ENCODE measurements around the gene COL6A3. TPM values are rescaled to one million over a fixed set of nuclear protein-coding genes. Genes with fewer than 3 reads are reported as not detected.

COL6A3 gene
- total RNA-seq, 1 experiment from 2014 or later = 1.2 TPM

DNA sequence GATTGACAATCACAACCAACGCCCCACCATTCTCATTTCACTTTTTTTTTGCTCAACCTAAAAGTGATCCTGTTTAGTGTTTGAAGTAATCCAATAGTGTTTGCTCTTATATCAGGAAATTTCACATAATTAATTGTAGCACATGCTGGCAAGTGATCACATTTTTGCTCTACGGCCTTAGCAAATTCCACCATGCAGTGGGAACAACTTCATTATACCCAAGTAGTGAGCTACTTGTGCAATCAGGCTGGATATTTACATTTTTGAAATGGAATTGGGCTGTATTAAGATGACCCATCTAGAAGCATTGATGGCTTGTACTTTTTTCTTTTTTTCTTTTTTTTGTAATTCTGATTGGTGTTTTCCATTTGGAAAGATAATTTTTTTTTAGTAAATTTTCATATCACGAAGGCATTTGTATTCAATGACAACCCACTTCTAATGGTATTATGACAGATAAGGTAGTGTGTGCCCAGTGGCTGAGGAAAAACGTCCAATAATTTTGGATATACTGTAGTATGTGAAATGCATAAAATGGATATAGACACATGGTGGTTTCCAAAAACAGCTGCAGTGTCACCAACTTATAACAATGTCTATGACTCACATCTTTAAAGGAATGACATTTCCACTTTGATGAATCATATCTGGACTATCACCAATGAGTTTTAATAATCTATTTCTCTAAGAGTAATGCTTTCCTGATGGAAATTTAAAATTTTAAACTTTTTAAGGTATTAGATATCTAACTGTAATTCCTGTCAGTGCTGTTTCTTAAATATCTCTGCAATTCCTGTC lies 130.6 kb downstream of the COL6A3 start:
- H3K4me2 ChIP-seq (ENCODE audit: low read length) = peak overlapping the region; percentile 13; the same call in 1 of the 2 replicates
- no peak overlapping the region for H3K9ac ChIP-seq (ENCODE audit: low read length)
- TF ChIP-seq ATF3 (IDR thresholded peaks at IDR 0.05) = no peak
- no peak for TF ChIP-seq ELF1 (IDR thresholded peaks at IDR 0.05; ENCODE audit: borderline replicate concordance, low read depth)
- TF ChIP-seq JUND (IDR thresholded peaks at IDR 0.05) = peak; percentile 44; the same call in 1 of the 2 replicates
- TF ChIP-seq FOSL1 (IDR thresholded peaks at IDR 0.05; ENCODE audit: low read depth) = peak; percentile 61
- no peak for TF ChIP-seq ZNF274 (IDR thresholded peaks at IDR 0.05; ENCODE audit: low read depth, low read length)
- TF ChIP-seq SIN3A (IDR thresholded peaks at IDR 0.05; ENCODE audit: low read depth) = no peak
- ChIA-PET CTCF (no interaction called here), POLR2A (no interaction called here), RAD21 (ENCODE audit: low non-redundant PET in 1 of 2, low total read pairs in 2 of 2, uncharacterized antibody in 2 of 2, unreplicated experiment in 2 of 2) (no interaction called here)
- H3K27me3 ChIP-seq (ENCODE audit: insufficient read depth, low read length) = no peaks in the 10 kb centered on the region
- no peaks in the 10 kb centered on the region for H3K79me2 ChIP-seq (ENCODE audit: insufficient read depth, low read length)
- no peak overlapping the region for H3K27ac ChIP-seq (ENCODE audit: low read depth, low read length)
- intact Hi-C loops (cut with micrococcal nuclease) = no loop called here
- ATAC-seq (no peak), DNase-seq (ENCODE audit: low read depth, low spot score) (no peak)
- no TSS peak for BruUV-seq (replicated peaks)
- H3K4me1 ChIP-seq (ENCODE audit: control insufficient read depth in 1 of 2, insufficient read depth in 2 of 2, low read length in 2 of 2) = peaks cover 0 to 11% of the 10 kb centered on the region in 2 experiments; a peak in 2 of 4 replicates
- no peak overlapping the region for H3K4me3 ChIP-seq (replicated peaks in 1 of 2; ENCODE audit: low read depth in 1 of 2, low read length in 2 of 2)
- H2AFZ ChIP-seq (ENCODE audit: low read depth, low read length, poor library complexity, severe bottlenecking) = no peak overlapping the region
- no peaks in the 10 kb centered on the region for H4K20me1 ChIP-seq (ENCODE audit: insufficient read depth)
- H3K36me3 ChIP-seq (ENCODE audit: control insufficient read depth in 1 of 2, insufficient read depth in 2 of 2, low read length in 2 of 2) = no peaks in the 10 kb centered on the region
- H3K9me2 ChIP-seq (ENCODE audit: insufficient read depth) = no peaks in the 10 kb centered on the region
- no peaks in the 10 kb centered on the region for H3K9me3 ChIP-seq (ENCODE audit: control insufficient read depth in 1 of 2, insufficient read depth in 1 of 2, low read depth in 1 of 2, low read length in 2 of 2)

- DNase-seq (ENCODE audit: low read depth, low spot score) (no peak), ATAC-seq (no peak)
- ChIA-PET CTCF (no interaction called here), RAD21 (ENCODE audit: low non-redundant PET in 1 of 2, low total read pairs in 2 of 2, uncharacterized antibody in 2 of 2, unreplicated experiment in 2 of 2) (no interaction called here), POLR2A (no interaction called here)
- intact Hi-C loops (cut with micrococcal nuclease) = no loop called here
- Histone ChIP-seq H3K4me1 (ENCODE audit: control insufficient read depth in 1 of 2, insufficient read depth in 2 of 2, low read length in 2 of 2) (peaks cover 0 to 11% of the 10 kb centered on the region in 2 experiments; a peak in 2 of 4 replicates), H2AFZ (ENCODE audit: low read depth, low read length, poor library complexity, severe bottlenecking) (no peak overlapping the region), H3K36me3 (ENCODE audit: control insufficient read depth in 1 of 2, insufficient read depth in 2 of 2, low read length in 2 of 2) (no peaks in the 10 kb centered on the region), H3K27me3 (ENCODE audit: insufficient read depth, low read length) (no peaks in the 10 kb centered on the region), H3K9ac (ENCODE audit: low read length) (no peak overlapping the region), H4K20me1 (ENCODE audit: insufficient read depth) (no peaks in the 10 kb centered on the region), H3K9me3 (ENCODE audit: control insufficient read depth in 1 of 2, insufficient read depth in 1 of 2, low read depth in 1 of 2, low read length in 2 of 2) (no peaks in the 10 kb centered on the region), H3K27ac (ENCODE audit: low read depth, low read length) (no peak overlapping the region), H3K79me2 (ENCODE audit: insufficient read depth, low read length) (no peaks in the 10 kb centered on the region), H3K4me2 (ENCODE audit: low read length) (no peak overlapping the region), H3K4me3 (replicated peaks in 1 of 2; ENCODE audit: low read depth in 1 of 2, low read length in 2 of 2) (no peak overlapping the region), H3K9me2 (ENCODE audit: insufficient read depth) (no peaks in the 10 kb centered on the region)
- no TSS peak for BruUV-seq (replicated peaks)
- no peak for TF ChIP-seq CBX3 (IDR thresholded peaks at IDR 0.05; ENCODE audit: low read depth)
These were observed 131.3 kb downstream of the COL6A3 start for GRCh38 chr2:237282568-237283128.
